Neural cell (in vitro differentiated cells): Measurements from ENCODE around the gene RFT1.

Experiments
- EP300 ChIP-seq: fragments of 450-650 bp; conservative IDR thresholded peaks from 2 replicates; pipeline ENCODE4 v1.6.1; 2014; ENCODE audit warnings: antibody characterized with exemption, mild to moderate bottlenecking, moderate library complexity; ENCODE audit not compliant: poor library complexity, severe bottlenecking
- EZH2 ChIP-seq: fragments of 200-600, 300-800 bp; shearing (Covaris generic), sonication (generic); IDR thresholded peaks from 2 replicates; pipeline ENCODE4 v1.6.1; 2014; ENCODE audit warnings: antibody characterized with exemption, low read length, borderline replicate concordance, mild to moderate bottlenecking; ENCODE audit not compliant: insufficient read depth, poor library complexity, severe bottlenecking
- MXI1 ChIP-seq: fragments of 450-650 bp; conservative IDR thresholded peaks from 2 replicates; pipeline ENCODE4 v1.6.1; 2014; ENCODE audit warnings: antibody characterized with exemption, mild to moderate bottlenecking; ENCODE audit not compliant: poor library complexity, severe bottlenecking
- POLR2AphosphoS5 ChIP-seq: IDR thresholded peaks from 2 replicates; pipeline ENCODE4 v1.6.1; 2012
- RAD21 ChIP-seq: fragments of 450-650 bp; conservative IDR thresholded peaks from 2 replicates; pipeline ENCODE4 v1.6.1; 2014; ENCODE audit warnings: antibody characterized with exemption, mild to moderate bottlenecking, moderate library complexity
- SMC3 ChIP-seq: fragments of 450-650 bp; conservative IDR thresholded peaks from 2 replicates; pipeline ENCODE4 v1.6.1; 2014; ENCODE audit warnings: antibody characterized with exemption, mild to moderate bottlenecking, moderate library complexity; ENCODE audit not compliant: poor library complexity
- TAF1 ChIP-seq: IDR thresholded peaks from 2 replicates; pipeline ENCODE4 v1.6.1; 2012; ENCODE audit warnings: low read depth
- TF ChIP-seq, protein P1 (sequence below): fragments of 450-650 bp; IDR thresholded peaks from 2 replicates; pipeline ENCODE4 v1.5.1; 2014; ENCODE audit warnings: antibody characterized with exemption, mild to moderate bottlenecking, moderate library complexity; ENCODE audit not compliant: poor library complexity, severe bottlenecking
- TF ChIP-seq, protein P2 (sequence below): IDR thresholded peaks from 2 replicates; pipeline ENCODE4 v1.6.1; 2012; ENCODE audit warnings: borderline replicate concordance

DNA sequence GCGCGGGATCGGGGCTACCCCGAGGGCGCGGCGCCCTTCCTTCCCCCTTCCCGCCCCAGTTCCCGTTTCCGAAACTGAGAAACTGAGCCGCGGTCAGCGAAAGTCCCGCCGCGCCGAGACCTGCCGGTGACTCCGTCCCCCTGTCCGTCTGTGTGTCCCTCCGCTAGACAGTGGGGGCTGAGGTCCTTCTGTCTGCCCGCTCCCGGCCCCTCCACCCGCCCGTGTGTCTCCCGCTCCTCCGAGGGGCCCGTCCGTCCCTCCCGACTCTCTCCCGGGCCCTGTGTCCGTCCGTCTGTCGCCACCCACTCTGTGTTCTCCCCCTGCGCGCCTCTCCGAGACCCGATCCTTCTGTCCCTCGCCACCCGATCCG, 31.2 kb upstream of the RFT1 start:
- TF ChIP-seq, protein P1, sequence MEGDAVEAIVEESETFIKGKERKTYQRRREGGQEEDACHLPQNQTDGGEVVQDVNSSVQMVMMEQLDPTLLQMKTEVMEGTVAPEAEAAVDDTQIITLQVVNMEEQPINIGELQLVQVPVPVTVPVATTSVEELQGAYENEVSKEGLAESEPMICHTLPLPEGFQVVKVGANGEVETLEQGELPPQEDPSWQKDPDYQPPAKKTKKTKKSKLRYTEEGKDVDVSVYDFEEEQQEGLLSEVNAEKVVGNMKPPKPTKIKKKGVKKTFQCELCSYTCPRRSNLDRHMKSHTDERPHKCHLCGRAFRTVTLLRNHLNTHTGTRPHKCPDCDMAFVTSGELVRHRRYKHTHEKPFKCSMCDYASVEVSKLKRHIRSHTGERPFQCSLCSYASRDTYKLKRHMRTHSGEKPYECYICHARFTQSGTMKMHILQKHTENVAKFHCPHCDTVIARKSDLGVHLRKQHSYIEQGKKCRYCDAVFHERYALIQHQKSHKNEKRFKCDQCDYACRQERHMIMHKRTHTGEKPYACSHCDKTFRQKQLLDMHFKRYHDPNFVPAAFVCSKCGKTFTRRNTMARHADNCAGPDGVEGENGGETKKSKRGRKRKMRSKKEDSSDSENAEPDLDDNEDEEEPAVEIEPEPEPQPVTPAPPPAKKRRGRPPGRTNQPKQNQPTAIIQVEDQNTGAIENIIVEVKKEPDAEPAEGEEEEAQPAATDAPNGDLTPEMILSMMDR, result no peak
- TF ChIP-seq POLR2AphosphoS5, result no peak
- TF ChIP-seq SMC3, result no peak
- TF ChIP-seq, protein P2, sequence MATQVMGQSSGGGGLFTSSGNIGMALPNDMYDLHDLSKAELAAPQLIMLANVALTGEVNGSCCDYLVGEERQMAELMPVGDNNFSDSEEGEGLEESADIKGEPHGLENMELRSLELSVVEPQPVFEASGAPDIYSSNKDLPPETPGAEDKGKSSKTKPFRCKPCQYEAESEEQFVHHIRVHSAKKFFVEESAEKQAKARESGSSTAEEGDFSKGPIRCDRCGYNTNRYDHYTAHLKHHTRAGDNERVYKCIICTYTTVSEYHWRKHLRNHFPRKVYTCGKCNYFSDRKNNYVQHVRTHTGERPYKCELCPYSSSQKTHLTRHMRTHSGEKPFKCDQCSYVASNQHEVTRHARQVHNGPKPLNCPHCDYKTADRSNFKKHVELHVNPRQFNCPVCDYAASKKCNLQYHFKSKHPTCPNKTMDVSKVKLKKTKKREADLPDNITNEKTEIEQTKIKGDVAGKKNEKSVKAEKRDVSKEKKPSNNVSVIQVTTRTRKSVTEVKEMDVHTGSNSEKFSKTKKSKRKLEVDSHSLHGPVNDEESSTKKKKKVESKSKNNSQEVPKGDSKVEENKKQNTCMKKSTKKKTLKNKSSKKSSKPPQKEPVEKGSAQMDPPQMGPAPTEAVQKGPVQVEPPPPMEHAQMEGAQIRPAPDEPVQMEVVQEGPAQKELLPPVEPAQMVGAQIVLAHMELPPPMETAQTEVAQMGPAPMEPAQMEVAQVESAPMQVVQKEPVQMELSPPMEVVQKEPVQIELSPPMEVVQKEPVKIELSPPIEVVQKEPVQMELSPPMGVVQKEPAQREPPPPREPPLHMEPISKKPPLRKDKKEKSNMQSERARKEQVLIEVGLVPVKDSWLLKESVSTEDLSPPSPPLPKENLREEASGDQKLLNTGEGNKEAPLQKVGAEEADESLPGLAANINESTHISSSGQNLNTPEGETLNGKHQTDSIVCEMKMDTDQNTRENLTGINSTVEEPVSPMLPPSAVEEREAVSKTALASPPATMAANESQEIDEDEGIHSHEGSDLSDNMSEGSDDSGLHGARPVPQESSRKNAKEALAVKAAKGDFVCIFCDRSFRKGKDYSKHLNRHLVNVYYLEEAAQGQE, result no peak
- no peak for TF ChIP-seq MXI1
- peak; percentile 66 for TF ChIP-seq EZH2
- TF ChIP-seq EP300, result no peak
- TF ChIP-seq TAF1, result no peak
- TF ChIP-seq RAD21, result no peak
